HK-2 (cell line): ENCODE data around the gene CTNNA3.

Experiments
- DNase-seq: peaks from one replicate; pipeline ENCODE4 v3.0.0-alpha.2; 2018; ENCODE audit not compliant: unreplicated experiment

CTNNA3 gene

DNA sequence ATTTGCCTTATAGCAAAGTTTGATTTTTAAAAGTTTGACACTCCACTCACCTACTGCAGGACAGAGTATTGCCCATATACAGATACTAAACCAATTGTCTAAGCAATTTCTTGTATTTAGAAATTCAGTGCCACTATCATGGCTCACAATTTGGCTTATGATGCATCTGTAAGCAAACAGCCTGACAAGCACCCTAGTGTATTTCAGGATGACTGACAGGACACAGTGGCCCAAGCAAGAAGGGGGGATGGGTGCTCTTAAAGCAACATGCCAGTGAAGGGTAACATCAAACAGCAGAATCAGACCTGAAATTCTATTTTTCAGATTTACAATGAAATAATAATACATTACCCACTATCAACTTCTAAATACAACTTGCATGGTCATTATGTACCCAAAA, 30.5 kb downstream of the CTNNA3 start:
- DNase-seq, result no peak

GRCh38 chr10:67664942-67665341, 31.1 kb downstream of the CTNNA3 start:
- DNase-seq, result no peak

DNA sequence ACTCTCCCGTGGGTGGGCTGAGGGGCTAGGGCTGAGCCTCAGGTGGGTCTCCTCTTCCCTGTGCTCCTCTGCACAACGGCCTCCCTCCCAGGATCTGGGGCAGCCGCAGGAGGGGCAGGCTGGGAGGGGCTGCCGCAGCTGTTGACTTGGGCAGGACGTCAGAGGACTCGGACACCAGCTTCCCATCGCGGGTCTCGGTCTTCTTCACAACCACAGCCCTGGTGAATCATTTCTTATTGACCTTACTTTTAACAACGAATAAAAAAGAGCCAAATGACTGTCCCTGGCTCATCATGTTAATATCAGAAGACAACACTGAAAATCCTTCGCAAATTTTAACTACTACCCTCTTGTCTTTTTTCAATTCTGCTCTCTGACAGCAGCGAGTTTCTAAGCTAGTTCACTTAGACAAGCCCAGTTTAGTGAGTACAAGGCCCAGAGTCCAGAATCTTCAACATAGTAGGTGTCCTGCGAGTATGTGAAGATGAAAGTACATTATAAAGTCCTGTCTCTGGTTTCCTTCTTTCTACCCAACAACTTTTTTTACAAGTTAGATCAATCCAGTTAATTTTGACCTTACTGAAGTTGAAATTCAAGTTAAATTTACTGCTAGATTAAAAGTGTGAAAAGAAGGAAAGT, 32.4 kb downstream of the CTNNA3 start:
- no peak for DNase-seq

- no peak for DNase-seq
These were observed 33.6 kb downstream of the CTNNA3 start for GRCh38 chr10:67662415-67662814.

GRCh38 chr10:67659497-67659896, 36.5 kb downstream of the CTNNA3 start:
- DNase-seq, result no peak

GRCh38 chr10:67657775-67658174, 38.2 kb downstream of the CTNNA3 start:
- no peak for DNase-seq

DNA sequence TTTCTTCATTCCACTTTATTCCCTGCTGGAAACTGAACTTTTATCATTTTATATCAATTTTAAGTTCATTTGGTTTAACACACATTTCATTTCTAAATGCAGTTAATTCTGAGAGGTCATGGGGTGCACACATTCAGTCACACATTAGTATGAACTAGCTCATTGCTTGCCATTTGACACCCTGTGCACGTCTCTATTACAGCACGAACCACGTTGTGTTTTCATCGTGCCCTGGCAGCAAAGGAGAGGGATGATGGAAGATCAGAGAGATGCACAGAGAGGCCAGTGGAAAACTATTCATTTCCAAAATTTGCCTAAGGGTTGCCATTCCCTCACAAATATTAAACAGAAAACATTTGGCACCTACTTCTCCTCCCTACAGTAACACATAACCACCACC, 45.4 kb downstream of the CTNNA3 start:
- DNase-seq, result no peak

GRCh38 chr10:67648613-67649229, 47.3 kb downstream of the CTNNA3 start:
- DNase-seq, result no peak

DNA sequence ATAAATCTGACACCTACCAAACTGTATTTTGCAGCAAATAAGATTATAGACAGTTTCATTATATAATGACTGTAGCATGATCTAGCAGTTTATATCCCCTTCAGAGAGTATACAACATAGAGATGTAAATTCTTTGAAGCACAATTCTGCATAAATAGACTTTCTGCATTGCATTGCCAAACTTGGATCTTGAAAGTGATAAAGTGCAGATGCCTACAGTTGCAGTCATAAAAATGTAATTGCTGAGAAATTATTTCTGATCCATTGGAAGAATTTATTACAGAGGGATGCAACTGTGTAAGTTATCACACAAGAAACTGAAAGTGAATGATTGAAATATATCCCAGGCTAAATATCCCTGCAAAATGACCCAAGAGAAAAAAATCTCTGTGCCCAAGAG, 65.1 kb downstream of the CTNNA3 start:
- no peak for DNase-seq

DNA sequence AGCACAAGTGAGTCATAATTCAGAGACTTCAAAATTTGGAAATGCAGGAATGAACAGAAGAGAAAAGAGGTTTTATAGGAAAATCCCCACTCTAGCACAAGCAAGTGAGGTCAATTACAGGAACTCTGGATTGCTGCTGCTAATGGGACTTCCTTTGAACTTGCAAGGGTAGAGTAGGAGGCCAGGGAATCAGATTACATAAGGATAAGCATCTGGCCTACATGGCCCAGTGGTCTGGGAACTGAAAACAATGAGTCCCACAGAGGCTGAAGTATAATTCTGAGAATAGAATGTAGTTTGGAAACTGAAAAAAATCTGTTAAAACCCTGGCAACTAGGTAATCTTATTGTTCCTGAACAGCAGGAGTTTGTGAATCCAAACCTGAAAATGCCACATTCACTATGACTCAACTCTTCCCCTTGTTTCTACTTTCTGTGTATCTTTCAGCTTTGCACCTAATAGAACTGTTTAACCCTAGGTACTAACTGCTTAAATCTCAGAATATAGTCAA, 66.5 kb downstream of the CTNNA3 start:
- no peak for DNase-seq

DNA sequence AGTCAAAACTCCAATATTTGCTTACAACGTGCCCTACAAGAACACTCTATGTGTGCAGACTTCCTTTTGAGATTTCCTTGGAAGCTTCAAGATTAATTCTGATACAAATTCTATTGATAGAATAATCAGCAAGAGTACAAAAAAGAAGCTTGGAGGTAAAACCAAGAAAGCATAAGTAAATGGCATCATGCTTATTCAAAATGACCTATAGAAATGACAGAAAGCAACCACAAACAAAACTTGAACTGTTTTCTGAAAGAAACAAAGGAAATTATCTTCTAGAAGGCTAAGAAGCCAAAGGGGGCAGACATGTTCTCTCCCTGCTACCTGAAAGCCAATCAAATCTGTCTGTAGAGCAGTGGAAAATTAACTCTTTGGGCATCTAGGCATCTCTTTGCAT, 73.0 kb downstream of the CTNNA3 start:
- no peak for DNase-seq

GRCh38 chr10:67622511-67622910, 73.5 kb downstream of the CTNNA3 start:
- no peak for DNase-seq

GRCh38 chr10:67621834-67622233, 74.2 kb downstream of the CTNNA3 start:
- DNase-seq, result no peak

- DNase-seq, result no peak
These were observed 77.9 kb downstream of the CTNNA3 start for GRCh38 chr10:67618116-67618515.

- DNase-seq, result no peak
These were observed 83.1 kb downstream of the CTNNA3 start for GRCh38 chr10:67612577-67613537.

- DNase-seq, result no peak
These were observed 83.8 kb downstream of the CTNNA3 start for GRCh38 chr10:67612176-67612575.

DNA sequence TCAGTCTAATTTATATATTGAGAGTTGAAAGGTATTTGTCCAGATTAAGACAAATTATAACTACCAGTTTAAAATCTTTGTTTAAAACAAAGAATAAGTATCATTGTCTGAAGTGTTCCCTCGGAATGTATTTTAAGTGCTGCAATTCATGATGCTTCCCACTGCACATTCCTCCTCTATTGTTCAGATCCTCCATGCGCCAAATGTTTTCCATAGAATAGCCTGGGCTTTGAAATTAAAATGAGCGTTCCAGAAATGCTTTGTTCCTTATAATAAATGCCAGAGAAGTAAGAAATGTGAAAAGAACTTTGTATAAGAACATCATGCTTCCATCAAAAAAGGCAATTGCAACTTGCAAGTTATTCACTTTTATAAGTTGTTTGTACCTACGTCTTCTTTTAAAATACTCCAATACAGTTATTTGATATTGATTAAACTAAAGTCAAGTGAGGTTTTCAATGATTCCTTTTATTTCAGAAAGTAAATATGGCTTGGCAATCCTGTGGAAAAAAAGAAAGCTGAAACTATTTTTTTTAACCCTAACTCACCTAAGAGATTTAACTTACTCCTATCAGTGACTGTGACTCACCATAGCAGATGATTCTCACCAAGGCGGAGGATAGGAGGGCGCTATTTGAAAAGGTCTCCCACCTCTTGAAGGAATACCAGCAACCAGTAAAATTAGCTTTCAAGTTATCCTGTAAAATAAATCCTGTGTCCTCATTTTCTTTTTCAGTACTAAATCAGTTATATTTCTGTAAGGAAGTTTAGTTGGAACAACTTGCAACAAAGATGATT, 85.8 kb downstream of the CTNNA3 start:
- DNase-seq, result no peak

DNA sequence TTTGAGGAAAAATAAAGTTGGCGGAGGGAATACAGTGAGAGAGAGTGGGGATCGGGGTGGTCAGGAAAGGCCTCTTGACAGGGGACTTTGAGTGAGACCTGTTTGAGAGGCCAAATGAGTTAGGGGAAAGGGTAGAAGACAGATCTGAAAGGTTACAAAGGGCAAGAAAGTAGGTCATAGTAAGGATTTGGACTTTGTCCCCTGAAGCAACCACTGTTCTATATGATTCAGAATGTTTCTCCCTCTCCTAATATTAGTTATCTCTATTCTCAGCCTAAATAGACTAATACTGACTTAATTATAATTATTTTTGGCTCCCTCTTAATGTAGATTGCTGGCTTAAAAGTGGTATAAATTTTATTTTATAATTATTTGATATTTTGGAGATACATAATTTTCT, 88.0 kb downstream of the CTNNA3 start:
- DNase-seq, result no peak

- DNase-seq, result no peak
These were observed 88.5 kb downstream of the CTNNA3 start for GRCh38 chr10:67607472-67607871.

DNA sequence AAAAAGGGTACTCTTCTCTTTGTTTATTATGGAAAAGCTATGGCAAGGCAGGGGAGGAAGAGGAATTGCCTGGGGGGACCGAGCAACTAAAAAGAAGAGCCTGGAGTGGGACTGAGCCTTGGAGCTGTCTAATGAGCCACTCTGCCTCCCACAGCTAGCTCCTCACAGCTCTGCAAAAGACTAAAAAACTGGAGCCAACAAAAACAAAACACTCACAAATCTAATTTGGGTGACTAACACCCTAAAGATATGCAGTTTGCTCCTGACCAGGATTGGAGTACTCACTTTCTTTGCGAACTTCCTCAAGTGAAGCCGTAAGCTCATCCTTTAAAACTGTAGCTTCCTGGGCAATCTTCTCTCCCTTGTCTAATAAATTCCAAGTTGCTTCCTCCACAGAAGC, 89.4 kb downstream of the CTNNA3 start:
- DNase-seq, result no peak

DNA sequence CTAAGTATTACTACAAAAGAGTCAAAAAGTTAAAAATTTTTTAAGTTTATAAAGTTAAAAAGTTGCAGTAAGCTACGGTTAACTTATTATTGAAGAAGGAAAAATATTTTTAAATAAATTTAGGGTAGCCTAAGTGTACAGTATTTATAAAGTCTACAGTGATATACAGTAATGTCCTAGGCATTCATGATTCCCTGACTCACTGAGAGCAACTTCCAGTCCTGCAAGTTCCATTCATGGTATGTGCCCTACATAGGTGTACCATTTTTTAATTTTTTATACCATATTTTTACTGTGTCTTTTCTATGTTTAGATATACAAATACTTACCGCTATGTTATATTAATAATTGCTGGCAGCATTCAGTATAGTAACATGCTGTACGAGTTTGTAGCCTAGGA, 92.3 kb downstream of the CTNNA3 start:
- no peak for DNase-seq

DNA sequence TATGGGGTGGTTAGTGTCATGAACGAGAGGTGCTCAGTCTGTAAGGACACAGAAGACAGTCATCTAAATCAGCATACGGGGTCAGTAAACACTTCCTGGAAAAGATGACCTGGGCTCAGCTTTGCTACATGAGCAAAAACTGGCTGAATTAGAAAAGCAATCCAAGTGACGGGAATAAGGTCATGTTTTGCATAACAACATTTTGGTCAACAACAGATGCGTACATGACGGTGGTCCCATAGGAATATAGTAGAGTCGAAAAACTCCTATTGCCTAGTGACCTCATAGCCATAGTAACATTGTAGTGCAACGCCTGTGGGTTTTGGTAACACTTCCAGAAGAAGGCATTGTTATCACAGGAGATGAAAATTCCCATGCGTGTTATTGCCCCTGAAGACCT, 92.9 kb downstream of the CTNNA3 start:
- no peak for DNase-seq
